GM19395 (cell line): ENCODE data around the gene ASAP3.
"Not testable (repeated sequence)": the region's sequence is repeated elsewhere in the genome, so short reads cannot be mapped to it uniquely, and the experiment has no call there.

Experiments
- ATAC-seq: cut with Tn5 transposase; IDR thresholded peaks from one replicate; pipeline ENCODE4 v1.9.1; 2021; ENCODE audit warnings: mild to moderate bottlenecking, moderate library complexity; ENCODE audit not compliant: unreplicated experiment

The ASAP3 gene

GRCh38 chr1:23515905-23516304, 31.9 kb upstream of the ASAP3 start:
- no peak for ATAC-seq

DNA sequence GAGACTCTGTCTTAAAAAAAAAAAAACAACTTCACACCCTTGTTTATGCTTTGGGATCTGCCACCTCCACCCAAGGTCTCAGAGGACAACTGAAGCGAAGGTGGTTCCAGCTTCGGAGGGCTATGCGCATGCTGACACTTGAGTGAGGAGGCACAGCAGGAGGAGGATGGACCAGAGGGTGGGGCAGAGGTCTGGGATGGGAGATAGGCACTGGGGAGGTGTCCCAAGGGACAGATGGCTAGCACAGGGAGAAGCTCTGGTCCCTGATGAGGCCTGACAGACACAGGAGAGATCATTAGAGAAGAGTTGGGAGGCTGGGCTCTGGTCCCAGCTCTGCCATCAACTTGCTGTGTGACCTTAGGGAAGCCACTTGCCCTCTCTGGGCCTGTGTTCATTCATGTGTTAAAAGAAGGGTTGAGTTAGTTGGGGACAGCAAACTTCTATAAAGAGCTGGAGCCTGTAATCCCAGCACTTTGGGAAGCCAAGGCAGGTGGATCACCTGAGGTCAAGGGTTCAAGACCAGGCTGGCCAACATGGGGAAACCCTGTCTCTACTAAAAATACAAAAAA, 30.2 kb upstream of the ASAP3 start:
- no peak for ATAC-seq

- ATAC-seq: no peak
These were observed 25.9 kb upstream of the ASAP3 start for GRCh38 chr1:23509896-23510295.

DNA sequence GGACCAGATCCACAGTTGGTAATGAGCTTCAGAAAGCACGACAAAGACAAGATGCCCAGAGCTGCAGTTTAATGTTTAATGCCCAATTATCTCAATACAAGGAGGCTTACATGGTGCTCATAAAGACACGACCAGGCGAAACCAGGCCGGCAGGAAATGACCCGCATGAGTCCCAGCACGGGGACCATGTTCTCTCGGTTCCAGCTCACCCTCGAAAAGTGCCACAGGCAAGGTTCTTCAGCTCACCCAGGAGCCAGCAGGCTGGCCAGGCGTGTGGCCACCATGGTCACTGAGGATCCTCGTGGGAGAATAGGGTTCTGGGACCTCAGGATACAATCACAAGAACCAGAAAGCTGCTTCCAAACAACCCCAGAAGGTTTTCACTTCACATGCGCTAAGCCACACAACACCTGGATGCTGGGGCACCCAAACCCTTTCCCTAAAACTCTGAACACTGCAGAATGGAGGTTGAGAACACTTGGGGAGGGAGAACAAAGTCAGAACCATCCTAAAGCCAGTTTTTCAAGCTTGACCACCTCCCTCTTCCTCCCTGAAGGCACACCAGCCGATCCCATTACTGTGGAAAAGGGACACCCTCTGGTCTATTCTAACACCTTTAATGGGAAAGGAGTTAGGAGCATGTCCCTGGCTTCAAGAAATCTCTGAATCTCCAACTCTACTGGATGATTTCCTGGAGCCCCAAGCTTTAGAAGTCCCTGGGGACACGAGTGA, 22.6 kb upstream of the ASAP3 start:
- no peak for ATAC-seq

GRCh38 chr1:23505851-23506250, 21.9 kb upstream of the ASAP3 start:
- ATAC-seq: no peak

GRCh38 chr1:23504156-23504555, 20.2 kb upstream of the ASAP3 start:
- ATAC-seq: not testable (repeated sequence)

- ATAC-seq: no peak
These were observed 19.0 kb upstream of the ASAP3 start for GRCh38 chr1:23502951-23503350.

DNA sequence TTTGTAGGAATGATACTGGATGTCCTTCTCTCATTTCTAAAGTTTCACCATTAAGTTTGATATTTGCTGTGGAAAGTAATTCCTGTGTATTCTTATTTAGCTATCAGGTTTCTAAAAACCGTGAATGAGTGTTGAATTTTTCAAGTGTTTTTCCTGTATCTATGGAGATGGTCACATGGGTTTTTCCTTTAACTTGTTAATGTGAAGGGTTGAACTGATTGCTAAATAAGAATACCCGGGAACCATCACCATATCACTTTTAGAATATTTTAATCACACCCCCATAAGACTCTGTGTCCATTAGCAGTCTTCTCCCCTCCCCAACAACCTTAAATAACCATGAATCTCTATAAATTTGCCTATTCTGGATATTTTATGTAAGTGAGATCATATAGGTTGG, 16.5 kb upstream of the ASAP3 start:
- no peak for ATAC-seq

DNA sequence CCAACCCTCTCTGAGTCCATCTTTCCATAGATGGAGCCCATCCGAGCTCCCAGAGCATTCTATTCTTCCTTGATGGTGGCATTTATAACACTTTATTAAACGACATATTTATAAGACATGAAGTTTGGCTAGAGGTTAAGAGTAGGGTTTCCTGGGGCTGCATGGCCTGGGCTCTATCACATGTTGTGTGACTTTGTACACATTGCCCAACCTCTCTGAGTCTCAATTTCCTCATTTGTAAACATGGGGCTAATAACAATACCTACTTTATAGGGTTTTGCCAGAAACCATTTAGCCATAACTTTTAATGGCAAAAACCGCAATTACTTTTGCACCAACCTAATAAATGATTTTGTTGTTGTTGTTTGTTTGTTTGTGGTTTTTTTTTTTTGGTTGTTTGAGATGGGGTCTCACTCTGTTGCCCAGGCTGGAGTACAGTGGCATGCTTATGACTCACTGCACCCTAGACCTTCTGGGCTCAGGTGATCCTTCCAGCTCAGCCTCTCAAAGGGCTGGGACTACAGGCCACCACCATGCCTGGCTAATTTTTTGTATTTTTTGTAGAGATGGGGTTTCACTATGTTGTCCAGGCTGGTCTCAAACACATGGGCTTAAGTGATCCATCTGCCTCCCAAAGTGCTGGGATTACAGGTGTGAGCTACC, 13.9 kb upstream of the ASAP3 start:
- no peak for ATAC-seq

DNA sequence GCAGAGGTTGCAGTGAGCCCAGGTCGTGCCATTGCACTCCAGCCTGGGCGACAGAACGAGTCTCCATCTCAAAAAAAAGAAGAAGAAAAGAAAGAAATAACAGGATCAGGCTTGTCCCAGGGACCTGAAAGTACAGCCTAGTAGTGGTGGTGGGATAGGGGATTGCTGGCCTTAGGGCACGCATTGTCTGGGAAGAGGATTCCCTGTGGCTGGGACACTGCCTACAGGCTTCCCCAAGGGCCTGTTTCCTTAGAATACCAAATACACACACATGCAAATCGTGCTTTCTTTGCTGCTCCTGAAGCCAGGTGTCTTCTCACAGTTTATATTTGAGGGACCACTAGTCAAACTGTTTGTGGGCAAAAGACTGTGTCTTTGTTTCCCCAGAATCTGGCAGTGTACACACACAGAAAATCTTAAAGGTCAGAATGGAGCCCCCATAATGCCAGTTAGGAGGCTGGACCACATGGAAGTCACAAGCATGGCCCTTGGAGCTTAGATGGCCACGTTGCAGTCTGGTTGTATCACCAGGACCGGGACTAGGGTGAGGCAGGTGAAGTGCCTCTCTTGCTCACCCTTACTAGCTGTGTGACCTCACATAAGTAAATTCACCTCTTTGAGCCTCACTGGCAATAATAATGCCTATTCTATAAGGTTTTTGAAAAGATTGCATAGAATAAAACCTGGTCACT, 12.7 kb upstream of the ASAP3 start:
- no peak for ATAC-seq

DNA sequence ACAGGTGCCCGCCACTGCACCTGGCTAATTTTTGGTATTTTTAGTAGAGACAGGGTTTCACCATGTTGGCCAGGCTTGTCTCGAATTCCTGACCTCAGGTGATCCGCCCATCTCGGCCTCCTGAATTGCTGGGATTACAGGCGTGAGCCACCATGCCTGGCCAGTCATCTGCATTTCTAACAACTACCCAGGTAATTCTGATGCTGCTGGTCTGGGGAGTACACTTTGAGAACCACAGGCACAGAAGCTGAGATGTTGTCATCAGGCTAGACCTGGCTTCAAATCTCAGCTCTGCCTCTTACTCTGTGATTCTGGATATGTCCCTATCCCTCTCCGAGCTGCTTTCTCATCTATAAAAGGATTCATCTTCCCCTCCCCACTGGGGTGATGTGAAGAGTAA, 10.9 kb upstream of the ASAP3 start:
- ATAC-seq: not testable (repeated sequence)

DNA sequence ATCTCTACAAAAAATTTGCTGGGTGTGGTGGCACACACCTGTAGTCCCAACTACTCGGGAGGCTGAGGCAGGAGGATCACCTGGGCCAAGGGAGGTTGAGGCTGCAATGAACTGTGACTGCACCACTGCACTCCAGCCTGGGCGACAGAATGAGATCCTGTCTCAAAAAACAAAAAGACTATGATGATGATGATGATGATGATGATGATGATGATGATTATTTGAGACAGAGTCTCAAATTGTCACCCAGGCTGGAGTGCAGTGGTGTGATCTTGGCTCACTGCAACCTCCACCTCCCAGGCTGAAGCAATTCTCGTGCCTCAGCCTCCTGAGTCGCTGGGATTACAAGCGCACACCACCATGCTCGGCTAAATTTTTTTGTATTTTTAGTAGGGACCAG, 8.8 kb upstream of the ASAP3 start:
- ATAC-seq: not testable (repeated sequence)

GRCh38 chr1:23492132-23492720, 8.2 kb upstream of the ASAP3 start:
- ATAC-seq: no peak

GRCh38 chr1:23489842-23490241, 5.9 kb upstream of the ASAP3 start:
- no peak for ATAC-seq

GRCh38 chr1:23485002-23485332, 988 bp upstream of the ASAP3 start:
- no peak for ATAC-seq

GRCh38 chr1:23484253-23485001, 448 bp upstream of the ASAP3 start:
- peak; percentile 60 for ATAC-seq

- no peak for ATAC-seq
These were observed 2.1 kb downstream of the ASAP3 start for GRCh38 chr1:23481904-23482303.

DNA sequence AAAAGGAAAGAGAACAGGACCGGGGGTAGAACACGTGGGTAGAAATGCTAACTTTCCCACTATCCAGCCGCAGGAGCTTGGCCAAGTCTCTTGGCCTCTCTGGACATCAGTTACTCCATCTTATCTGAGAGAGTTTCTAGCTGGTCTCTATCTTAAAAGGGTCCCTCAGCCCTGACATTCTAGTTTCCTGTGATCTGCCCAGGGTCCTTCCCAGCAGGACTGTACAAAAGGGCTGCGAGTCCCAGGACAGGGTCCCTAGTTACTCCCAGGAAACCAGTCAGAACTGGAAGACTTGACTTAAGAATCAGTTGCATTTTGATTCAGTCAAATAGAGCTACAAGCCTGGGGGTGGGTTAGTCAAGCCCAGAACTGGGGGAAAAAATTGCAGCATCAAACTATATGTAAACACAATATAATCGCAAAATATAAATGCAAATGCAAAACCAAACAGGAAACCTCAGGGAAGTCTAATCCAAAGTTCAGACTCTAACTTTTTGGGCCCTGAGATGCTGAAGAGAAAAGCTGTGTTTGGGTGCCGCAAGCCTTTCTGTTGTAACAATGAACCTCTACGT, 2.9 kb downstream of the ASAP3 start:
- no peak for ATAC-seq

GRCh38 chr1:23480187-23481025, 3.6 kb downstream of the ASAP3 start:
- no peak for ATAC-seq

GRCh38 chr1:23479666-23479941, 4.4 kb downstream of the ASAP3 start:
- no peak for ATAC-seq
